HG02623 (cell line): ENCODE measurements around the gene NLRC5.

Source experiments
- ATAC-seq: cut with Tn5 transposase; IDR thresholded peaks from one replicate; pipeline ENCODE4 v1.9.1; 2021; ENCODE audit warnings: moderate library complexity; ENCODE audit not compliant: unreplicated experiment

The NLRC5 gene

DNA sequence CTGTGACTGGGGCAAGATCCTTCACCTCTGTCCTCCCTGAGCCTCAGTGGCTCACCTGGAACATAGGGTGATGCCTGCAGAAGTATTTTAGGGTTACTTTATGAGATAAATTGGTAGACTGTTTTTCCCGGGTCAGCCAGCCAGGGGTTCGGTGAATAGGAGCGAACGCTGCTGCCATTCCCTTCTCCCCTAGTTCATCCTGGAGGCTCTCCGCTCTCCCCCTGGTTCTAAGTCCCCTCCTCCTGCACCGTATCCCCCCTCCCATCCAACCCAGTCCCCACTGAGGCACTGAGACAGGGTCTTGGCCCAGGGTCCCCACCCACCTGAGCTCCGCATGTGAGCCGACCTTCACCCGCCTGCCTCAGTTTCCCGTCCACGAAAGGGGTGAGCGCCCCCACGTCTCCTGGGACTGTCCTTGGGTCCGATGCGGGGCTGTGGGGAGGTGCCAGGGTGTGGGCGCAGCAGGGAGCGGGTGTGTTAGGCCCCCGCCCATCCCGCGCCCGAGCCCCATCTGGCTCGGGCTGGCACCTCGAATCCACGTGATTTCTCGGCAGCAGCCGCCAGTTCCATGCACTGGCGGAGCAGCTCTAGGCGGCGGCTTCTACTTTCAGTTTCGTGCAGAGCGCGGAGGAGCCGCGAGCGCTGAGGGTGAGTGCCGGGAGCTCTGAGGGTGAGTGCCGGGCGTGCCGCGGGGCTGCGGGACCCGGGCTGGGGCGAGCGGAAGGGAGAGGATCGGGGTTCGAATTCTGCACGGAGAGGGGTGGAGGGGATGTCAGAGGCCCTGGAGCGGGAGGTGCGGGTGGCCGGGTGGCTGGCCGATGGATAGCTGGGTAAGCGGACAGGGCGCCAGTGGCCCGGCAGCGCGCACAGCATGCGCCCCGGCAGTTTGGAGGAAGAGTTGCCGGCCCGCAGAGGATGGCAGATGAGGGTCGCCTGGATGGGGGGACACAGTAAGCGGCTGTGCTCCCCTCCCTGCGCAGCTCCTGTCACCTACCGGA is at the start of gene NLRC5:
Gene NLRC5, plus strand, starts transcription at position 610 of the 998 bp plus-strand sequence. CDS start 31,156 bp downstream, outside the sequence.
- peak; percentile 69 for ATAC-seq

DNA sequence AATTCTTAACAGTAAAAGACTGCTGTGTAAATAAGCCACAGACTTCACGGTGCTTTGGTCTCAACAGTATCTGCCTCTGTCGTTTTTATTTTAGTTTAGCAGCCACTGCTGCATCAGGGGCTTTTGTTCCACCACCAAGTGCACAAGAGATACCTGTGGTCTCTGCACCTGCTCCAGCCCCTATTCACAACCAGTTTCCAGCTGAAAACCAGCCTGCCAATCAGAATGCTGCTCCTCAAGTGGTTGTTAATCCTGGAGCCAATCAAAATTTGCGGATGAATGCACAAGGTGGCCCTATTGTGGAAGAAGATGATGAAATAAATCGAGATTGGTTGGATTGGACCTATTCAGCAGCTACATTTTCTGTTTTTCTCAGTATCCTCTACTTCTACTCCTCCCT is 49.6 kb upstream of the NLRC5 start:
- ATAC-seq = no peak

DNA sequence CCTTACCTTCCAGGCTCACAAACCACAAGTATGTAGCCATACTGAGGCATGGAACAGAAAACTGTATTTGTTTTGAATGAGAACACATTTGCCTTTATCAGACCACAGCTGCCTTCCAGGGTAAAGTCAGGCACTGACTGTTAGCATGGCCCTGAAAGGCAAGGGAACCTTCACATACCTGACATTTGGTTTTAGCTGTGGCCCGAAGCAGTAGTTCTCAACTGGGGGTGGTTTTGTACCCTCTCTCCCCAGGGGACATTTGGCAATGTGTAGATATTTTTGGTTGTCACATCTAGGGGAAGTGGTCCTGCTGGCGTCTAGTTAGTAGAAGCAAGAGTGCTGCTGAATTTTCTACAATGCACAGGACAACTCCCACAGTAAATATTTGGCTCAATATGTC is 48.3 kb upstream of the NLRC5 start:
- ATAC-seq = no peak

GRCh38 chr16:56941856-56942331 is 47.5 kb upstream of the NLRC5 start:
- no peak for ATAC-seq

GRCh38 chr16:56943761-56944375 is 45.5 kb upstream of the NLRC5 start:
- no peak for ATAC-seq

DNA sequence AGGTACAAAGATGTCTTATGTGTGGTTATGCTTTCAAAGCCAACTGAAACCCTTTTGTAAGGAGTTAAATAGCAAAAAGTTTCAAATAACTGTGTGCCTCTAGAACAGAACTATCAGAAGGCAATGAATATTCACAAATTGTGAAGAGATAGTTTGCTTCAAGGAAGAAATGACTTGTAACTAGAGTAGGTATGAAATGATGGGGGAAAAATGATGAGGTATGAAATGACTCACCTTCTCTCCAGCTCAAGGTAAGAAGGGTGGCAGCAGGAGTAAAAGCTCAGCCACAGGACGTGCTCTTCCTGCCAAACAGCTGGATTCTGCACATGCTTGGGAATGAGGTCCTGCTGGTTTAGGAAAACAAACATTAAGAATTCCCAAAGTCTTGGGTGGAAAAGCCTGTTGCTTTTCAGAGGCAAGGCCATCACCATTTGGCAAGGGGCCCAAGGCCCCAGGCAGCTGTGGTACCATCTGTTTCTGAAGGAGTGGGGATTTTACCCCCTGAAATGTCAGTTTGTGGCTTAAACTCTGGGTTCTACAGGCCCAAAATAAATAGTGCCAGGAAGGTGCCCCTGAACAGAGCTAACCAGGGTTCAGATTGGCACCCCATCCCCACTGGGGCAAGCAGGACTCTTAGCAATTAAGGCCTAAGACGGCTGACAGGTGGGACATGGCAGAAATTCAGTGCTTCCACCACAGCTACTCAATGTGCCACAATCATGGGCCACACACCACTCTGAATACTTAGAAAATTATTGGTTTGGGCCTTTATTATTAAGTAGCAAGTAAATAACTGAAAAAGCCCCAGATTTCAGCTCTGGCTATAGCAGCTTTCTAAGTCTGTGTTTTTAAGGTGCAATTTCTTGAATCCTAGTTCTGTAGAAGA is 44.2 kb upstream of the NLRC5 start:
- ATAC-seq = no peak

GRCh38 chr16:56945847-56946527 is 43.4 kb upstream of the NLRC5 start:
- no peak for ATAC-seq

- ATAC-seq = no peak
These were observed 42.4 kb upstream of the NLRC5 start for GRCh38 chr16:56946767-56947603.

DNA sequence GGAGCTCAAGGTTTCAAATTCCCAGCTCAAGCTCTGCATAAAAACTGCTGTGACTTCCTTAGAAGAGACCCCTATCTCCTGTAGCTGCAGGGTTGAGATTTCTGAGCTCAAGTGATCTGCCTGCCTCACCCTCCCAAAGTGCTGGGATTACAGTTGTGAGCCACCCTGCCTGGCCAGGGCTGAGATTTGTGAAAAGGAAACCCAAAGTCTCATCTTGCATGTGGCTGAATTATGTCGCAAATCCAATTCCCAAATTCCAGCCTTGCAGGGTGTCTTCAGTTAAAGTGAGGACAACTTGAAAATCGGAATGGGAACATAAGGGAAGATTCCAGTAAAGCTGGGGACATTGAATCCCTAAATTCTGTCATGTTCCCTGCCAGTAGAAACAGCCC is 41.8 kb upstream of the NLRC5 start:
- no peak for ATAC-seq

DNA sequence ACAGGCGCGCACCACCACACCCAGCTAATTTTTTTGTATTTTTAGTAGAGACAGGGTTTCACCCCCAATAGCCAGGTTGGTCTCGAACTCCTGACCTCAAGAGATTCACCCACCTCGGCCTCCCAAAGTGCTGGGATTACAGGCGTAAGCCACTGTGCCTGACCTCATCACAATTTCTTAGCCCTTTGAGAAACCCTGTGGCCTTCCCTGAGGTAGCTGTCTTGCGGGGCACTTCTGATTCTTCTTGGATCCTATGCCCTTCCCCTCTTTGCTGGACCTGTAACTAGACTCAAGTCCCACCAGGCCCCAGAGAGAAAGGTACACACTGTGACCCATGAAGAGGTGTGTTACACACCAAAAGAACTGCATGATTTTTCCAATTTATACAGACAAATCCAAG is 41.1 kb upstream of the NLRC5 start:
- no peak for ATAC-seq

GRCh38 chr16:56950051-56950450 is 39.3 kb upstream of the NLRC5 start:
- ATAC-seq = no peak

- no peak for ATAC-seq
These were observed 38.9 kb upstream of the NLRC5 start for GRCh38 chr16:56950455-56950854.

GRCh38 chr16:56950881-56951771 is 38.2 kb upstream of the NLRC5 start:
- ATAC-seq = peak; percentile 44

DNA sequence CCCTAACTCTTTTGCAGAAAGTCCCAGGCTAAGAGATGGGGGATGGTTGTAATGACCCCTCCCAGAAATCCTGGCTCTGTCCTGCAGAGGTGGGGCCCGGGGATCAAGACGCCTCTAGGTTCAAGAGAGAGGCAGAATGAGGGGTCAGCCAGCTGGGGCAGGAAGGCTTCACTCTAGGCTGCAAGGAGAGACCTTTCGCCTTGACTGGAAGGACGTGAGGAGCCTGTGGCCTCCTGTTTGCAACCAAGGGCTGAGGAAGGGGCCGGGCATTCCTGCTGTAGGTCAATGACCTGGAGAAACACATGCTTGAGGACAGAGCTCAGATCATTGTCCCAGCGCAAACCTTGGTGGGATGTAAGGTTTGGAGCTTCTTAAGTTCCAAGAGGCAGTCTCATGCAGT is 36.4 kb upstream of the NLRC5 start:
- ATAC-seq = no peak

DNA sequence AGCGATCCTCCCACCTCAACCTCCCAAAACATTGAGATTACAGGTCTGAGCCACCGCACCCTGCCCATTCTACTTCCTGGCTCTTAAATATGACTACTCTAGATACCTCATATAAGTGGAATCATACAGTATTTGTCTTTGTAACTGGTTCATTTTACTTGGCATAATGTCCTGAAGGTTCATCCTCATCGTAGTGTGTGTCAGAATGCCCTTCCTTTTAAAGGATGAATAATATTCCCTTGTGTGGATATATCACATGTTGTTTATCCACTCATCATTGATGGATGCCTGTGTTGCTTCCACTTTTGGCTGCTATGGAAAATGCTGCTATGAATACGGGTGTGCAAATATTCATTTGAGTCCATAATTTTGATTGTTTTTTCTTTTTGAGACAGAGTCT is 33.3 kb upstream of the NLRC5 start:
- ATAC-seq = no peak

DNA sequence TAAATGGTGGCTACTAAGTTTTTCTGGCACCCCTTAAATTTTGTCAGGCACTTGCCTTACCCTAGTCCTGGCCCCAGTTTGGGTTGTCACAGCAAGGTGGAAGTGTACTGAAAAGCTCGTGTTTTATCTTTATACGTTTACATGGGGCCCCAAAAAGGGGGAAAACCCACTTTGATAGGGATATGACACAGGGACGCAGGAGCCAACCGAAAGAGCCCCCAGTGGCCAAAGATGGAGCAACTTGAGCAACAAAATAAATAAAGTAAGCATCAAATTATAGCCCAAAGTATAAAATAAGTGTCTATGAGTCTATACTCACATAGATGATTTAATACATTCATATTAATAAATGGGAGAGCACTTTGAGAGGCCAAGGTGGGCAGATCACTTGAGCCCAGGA is 32.6 kb upstream of the NLRC5 start:
- ATAC-seq = no peak

DNA sequence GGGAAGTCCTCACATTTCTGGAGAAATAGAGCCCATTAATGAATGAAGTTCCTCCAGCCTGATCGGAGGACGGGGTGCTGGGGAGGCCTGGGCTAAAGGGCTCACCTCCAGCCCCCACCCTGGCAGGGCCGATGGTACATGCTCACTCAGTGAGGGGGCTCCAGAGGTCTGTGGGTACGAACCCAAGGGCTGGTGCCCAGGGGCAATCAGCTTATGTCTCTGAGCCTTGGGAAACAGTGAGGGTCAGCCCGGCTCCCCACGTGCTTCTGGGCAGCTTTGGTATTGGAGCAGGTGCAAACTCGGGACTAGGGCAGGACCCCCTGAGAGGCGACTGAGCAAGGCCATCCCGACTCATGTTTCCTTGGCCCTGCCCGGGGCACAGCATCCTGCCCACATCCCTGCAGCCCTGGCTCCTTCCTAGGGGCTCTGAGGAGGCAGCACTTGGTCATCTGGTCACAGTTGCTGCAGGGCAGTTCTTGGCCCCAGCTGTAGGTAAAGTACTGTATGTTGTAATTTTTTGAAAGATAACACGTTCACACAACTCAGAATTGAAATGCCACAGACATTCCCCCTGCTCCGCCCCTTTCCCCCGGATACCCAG is 28.6 kb upstream of the NLRC5 start:
- ATAC-seq = no peak

DNA sequence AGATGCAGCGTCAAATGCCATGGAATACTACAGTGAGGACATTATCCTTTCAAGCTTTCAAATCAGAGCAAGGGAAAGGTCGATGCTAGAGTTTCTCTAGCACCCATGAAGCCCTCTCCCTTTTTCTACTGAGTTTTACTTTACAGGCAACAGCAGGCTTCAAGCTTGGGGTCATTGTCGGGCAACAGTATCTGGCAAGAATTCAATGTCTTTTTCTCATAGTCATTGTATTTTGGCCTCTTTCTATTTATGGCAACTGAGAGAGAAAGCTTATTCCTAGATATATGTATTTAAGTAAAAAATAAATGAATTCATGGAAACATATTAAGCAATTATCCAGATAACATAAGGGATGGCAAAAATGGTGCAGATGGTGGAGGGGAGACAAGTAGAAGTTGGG is 28.0 kb upstream of the NLRC5 start:
- no peak for ATAC-seq
